B cell (primary cell): ENCODE results near the gene CELF6. TPM values are rescaled to one million over a fixed set of nuclear protein-coding genes. Genes with fewer than 3 reads are reported as not detected.

Experiments used
- polyA plus RNA-seq: library from polyadenylated mRNA; depleted of rRNA; stranded (reverse); fragments of >200 nt; gene quantifications from 2 replicates; pipeline ENCODE4 v1.2.3, GENCODE V29; 2012
- total RNA-seq, 2 donors: library from RNA; stranded (reverse); fragments of 120-200 nt in 1 of 2; gene quantifications; 1 replicate in 1 of 2; 2 replicates in 1 of 2; pipeline versions ENCODE4 v1.2.3 to v1.2.4, GENCODE V29; 2013 to 2022

CELF6 gene
- total and polyA plus RNA-seq, 2 donors (not counting 1 experiment from before 2014, with no cell fraction given) = 5.3 to 8.5 TPM

Other genes starting within 250 kb of the CELF6 start
- 66.1 and 75.5 TPM in 2 replicates for gene MYO9A, start 202.0 kb downstream of the CELF6 start, total RNA-seq
- gene MYO9A, start 202.0 kb downstream of the CELF6 start, polyA plus RNA-seq = 6.2 and 7.1 TPM in 2 replicates
- 0.41 and 0.62 TPM in 2 replicates for gene SENP8, start 201.8 kb downstream of the CELF6 start, total RNA-seq
- 0.07 and 0.69 TPM in 2 replicates for gene SENP8, start 201.8 kb downstream of the CELF6 start, polyA plus RNA-seq
- not detected in 2 replicates for gene GRAMD2A, start 122.4 kb downstream of the CELF6 start, total RNA-seq
- gene GRAMD2A, start 122.4 kb downstream of the CELF6 start, polyA plus RNA-seq = not detected in 2 replicates
- gene PKM, start 89.0 kb downstream of the CELF6 start, total RNA-seq = 306 and 323 TPM in 2 replicates
- gene PKM, start 89.0 kb downstream of the CELF6 start, polyA plus RNA-seq = 179 and 180 TPM in 2 replicates
- 118 and 130 TPM in 2 replicates for gene PARP6, start 47.6 kb downstream of the CELF6 start, total RNA-seq
- 134 and 138 TPM in 2 replicates for gene PARP6, start 47.6 kb downstream of the CELF6 start, polyA plus RNA-seq
- 151 and 154 TPM in 2 replicates for gene HEXA, start 55.9 kb upstream of the CELF6 start, total RNA-seq
- 182 and 186 TPM in 2 replicates for gene HEXA, start 55.9 kb upstream of the CELF6 start, polyA plus RNA-seq
- not detected in 2 replicates for gene TMEM202, start 78.1 kb upstream of the CELF6 start, total RNA-seq
- gene TMEM202, start 78.1 kb upstream of the CELF6 start, polyA plus RNA-seq = not detected in 2 replicates
- 199 and 227 TPM in 2 replicates for gene ARIH1, start 154.2 kb upstream of the CELF6 start, total RNA-seq
- gene ARIH1, start 154.2 kb upstream of the CELF6 start, polyA plus RNA-seq = 27.9 and 45.1 TPM in 2 replicates